IMR-90 (cell line): ENCODE results near the gene DOCK10.

Experiments used
- BHLHE40 ChIP-seq: fragments of 150-350 bp; IDR thresholded peaks from 2 replicates; pipeline ENCODE4 v1.6.1; 2016; ENCODE audit warnings: mild to moderate bottlenecking, low read depth, low read length
- CEBPB ChIP-seq: IDR thresholded peaks from 2 replicates; pipeline ENCODE4 v1.6.1; 2012; ENCODE audit warnings: low read depth, low read length, improper control_type of control experiment
- CTCF ChIP-seq: conservative IDR thresholded peaks from 2 replicates; pipeline ENCODE4 v1.5.1; 2012; ENCODE audit warnings: mild to moderate bottlenecking, low read depth, low read length, improper control_type of control experiment
- ELK1 ChIP-seq: fragments of 150-350 bp; IDR thresholded peaks from 2 replicates; pipeline ENCODE4 v1.6.1; 2016; ENCODE audit warnings: low read depth, mild to moderate bottlenecking, low read length, moderate library complexity, borderline replicate concordance
- MAFK ChIP-seq: IDR thresholded peaks from 2 replicates; pipeline ENCODE4 v1.6.1; 2012; ENCODE audit warnings: low read depth, low read length, improper control_type of control experiment
- POLR2A ChIP-seq: IDR thresholded peaks from 2 replicates; pipeline ENCODE4 v1.6.1; 2012; ENCODE audit warnings: mild to moderate bottlenecking, low read depth, low read length
- RAD21 ChIP-seq: IDR thresholded peaks from 2 replicates; pipeline ENCODE4 v1.6.1; 2012; ENCODE audit warnings: low read length, improper control_type of control experiment
- RFX5 ChIP-seq: IDR thresholded peaks from 2 replicates; pipeline ENCODE4 v1.8.0; 2012; ENCODE audit warnings: low read depth, mild to moderate bottlenecking, low read length, moderate library complexity
- SMC3 ChIP-seq: fragments of 150-350 bp; IDR thresholded peaks from 2 replicates; pipeline ENCODE4 v1.6.1; 2016; ENCODE audit warnings: low read depth, mild to moderate bottlenecking, antibody characterized with exemption, low read length, moderate library complexity
- USF2 ChIP-seq: fragments of 150-350 bp; IDR thresholded peaks from 2 replicates; pipeline ENCODE4 v1.6.1; 2017; ENCODE audit warnings: mild to moderate bottlenecking, antibody characterized with exemption, low read length, low read depth

- TF ChIP-seq CTCF (no peak), RAD21 (no peak), POLR2A (no peak), SMC3 (no peak), CEBPB (no peak), BHLHE40 (no peak), RFX5 (no peak), ELK1 (no peak), MAFK (no peak), USF2 (no peak)
Observed at GRCh38 chr2:225037415-225038230, 4.6 kb downstream of the DOCK10 start.
